CD14-positive monocyte (primary cell): Measurements from ENCODE around the gene EEPD1. TPM values are rescaled to one million over a fixed set of nuclear protein-coding genes. Genes with fewer than 3 reads are reported as not detected.

ENCODE experiments used
- DNase-seq, 3 donors: peaks; one replicate each; pipeline ENCODE4 v3.0.0-alpha.2; 2011 to 2022
- H2AFZ ChIP-seq: 2 replicates; pipeline ENCODE4 v1.6.0; 2012; ENCODE audit warnings: mild to moderate bottlenecking, low read depth, low read length, inconsistent platforms; ENCODE audit not compliant: insufficient read depth, poor library complexity, severe bottlenecking
- H3K27ac ChIP-seq, 2 donors: 1 replicate in 1 of 2; 2 replicates in 1 of 2; pipeline ENCODE4 v1.5.1; 2012 to 2013; ENCODE audit warnings: low read length in 2 of 2, control low read depth in 1 of 2, inconsistent platforms in 1 of 2, low read depth in 1 of 2, mild to moderate bottlenecking in 1 of 2
- H3K27me3 ChIP-seq, 2 donors: one replicate each; pipeline versions ENCODE4 v1.6.0 to v1.6.1; 2011 to 2013; ENCODE audit warnings: low read length in 2 of 2; ENCODE audit not compliant: control insufficient read depth in 2 of 2, insufficient read depth in 2 of 2
- H3K36me3 ChIP-seq, 2 donors: replicated peaks in 1 of 2; 1 replicate in 1 of 2; 2 replicates in 1 of 2; pipeline versions ENCODE4 v1.5.1 to v1.6.1; 2012 to 2013; ENCODE audit warnings: low read length in 2 of 2, control low read depth in 1 of 2, inconsistent platforms in 1 of 2, mild to moderate bottlenecking in 1 of 2; ENCODE audit not compliant: insufficient read depth in 2 of 2, control insufficient read depth in 1 of 2
- H3K4me1 ChIP-seq, 2 donors: 1 replicate in 1 of 2; 2 replicates in 1 of 2; pipeline versions ENCODE4 v1.5.1 to v1.6.1; 2012 to 2013; ENCODE audit warnings: low read length in 2 of 2, control low read depth in 1 of 2, inconsistent platforms in 1 of 2, mild to moderate bottlenecking in 1 of 2, moderate library complexity in 1 of 2; ENCODE audit not compliant: insufficient read depth in 2 of 2, control insufficient read depth in 1 of 2
- H3K4me2 ChIP-seq: replicated peaks from 2 replicates; pipeline ENCODE3; 2012; ENCODE audit warnings: low read length, moderate library complexity, mild to moderate bottlenecking; ENCODE audit not compliant: poor library complexity, severe bottlenecking; ENCODE audit errors: extremely low read depth
- H3K4me3 ChIP-seq, 3 experiments: fragments of 200-600 bp in 1 of 3; sonication (generic) in 1 of 3; replicated peaks in 1 of 3; 1 replicate in 2 of 3; 2 replicates in 1 of 3; pipeline ENCODE4 v1.5.1; 2011 to 2013; ENCODE audit warnings: low read length in 3 of 3, mild to moderate bottlenecking in 3 of 3, control low read depth in 2 of 3, low read depth in 2 of 3, inconsistent platforms in 1 of 3, moderate library complexity in 1 of 3
- H3K79me2 ChIP-seq: 2 replicates; pipeline ENCODE4 v1.6.0; 2012; ENCODE audit warnings: mild to moderate bottlenecking, control low read depth, inconsistent platforms, low read length, moderate library complexity; ENCODE audit not compliant: insufficient read depth
- H3K9ac ChIP-seq: 2 replicates; pipeline ENCODE4 v1.6.0; 2017; ENCODE audit warnings: low read length, mild to moderate bottlenecking; ENCODE audit not compliant: insufficient read depth, poor library complexity, severe bottlenecking
- H3K9me3 ChIP-seq, 2 donors: replicated peaks in 1 of 2; 1 replicate in 1 of 2; 2 replicates in 1 of 2; pipeline versions ENCODE4 v1.5.1 to v1.6.1; 2012 to 2013; ENCODE audit warnings: low read length in 2 of 2, control low read depth in 1 of 2; ENCODE audit not compliant: control insufficient read depth in 1 of 2, insufficient read depth in 1 of 2
- H4K20me1 ChIP-seq: 2 replicates; pipeline ENCODE4 v1.6.0; 2012; ENCODE audit warnings: mild to moderate bottlenecking, low read length, control low read depth, moderate library complexity; ENCODE audit not compliant: insufficient read depth
- H3K27ac Mint-ChIP-seq, 7 donors: one replicate each; pipeline ENCODE4 v1.8.0; 2020; ENCODE audit warnings: mild to moderate bottlenecking in 7 of 7, mixed read lengths in 7 of 7, moderate library complexity in 6 of 7, inconsistent platforms in 2 of 7
- H3K27me3 Mint-ChIP-seq, 3 donors: one replicate each; pipeline ENCODE4 v1.8.0; 2021 to 2022; ENCODE audit warnings: low read depth in 3 of 3, mild to moderate bottlenecking in 3 of 3, mixed read lengths in 3 of 3, moderate library complexity in 3 of 3, inconsistent platforms in 1 of 3
- H3K36me3 Mint-ChIP-seq, 2 donors: one replicate each; pipeline ENCODE4 v1.8.0; 2020; ENCODE audit warnings: mixed read lengths in 2 of 2, inconsistent platforms in 1 of 2, mild to moderate bottlenecking in 1 of 2
- H3K4me1 Mint-ChIP-seq: one replicate; pipeline ENCODE4 v1.8.0; 2020; ENCODE audit warnings: mild to moderate bottlenecking, mixed read lengths
- H3K4me3 Mint-ChIP-seq, 2 donors: one replicate each; pipeline ENCODE4 v1.8.0; 2020; ENCODE audit warnings: mild to moderate bottlenecking in 2 of 2, mixed read lengths in 2 of 2, moderate library complexity in 1 of 2
- H3K9me3 Mint-ChIP-seq, 7 donors: one replicate each; pipeline ENCODE4 v1.8.0; 2020 to 2022; ENCODE audit warnings: mixed read lengths in 7 of 7, mild to moderate bottlenecking in 6 of 7, moderate library complexity in 6 of 7, inconsistent platforms in 2 of 7
- CTCF ChIP-seq: fragments of 200-600 bp; IDR thresholded peaks from one replicate; pipeline ENCODE4 v1.8.0; 2022; ENCODE audit warnings: antibody characterized with exemption, mild to moderate bottlenecking
- WGBS: methylation state at CpG from one replicate; pipeline ENCODE4 v1.1.5; 2013; ENCODE audit warnings: missing lambda C conversion rate; ENCODE audit not compliant: insufficient coverage; 5-methylcytosine and 5-hydroxymethylcytosine counted together
- intact Hi-C, 2 donors: fragments of 100-400 bp; cut with micrococcal nuclease; formaldehyde crosslinking; loops; one replicate each; pipeline versions ENCODE4 v1.15.0 to v1.15.1; 2023
- polyA plus RNA-seq, 3 donors: library from polyadenylated mRNA; depleted of rRNA in 1 of 3; unstranded in 2 of 3; stranded (reverse) in 1 of 3; fragments of 300-500 nt in 2 of 3; fragments of >200 nt in 1 of 3; fragmentation: Illumina TruSeq in 2 of 3; gene quantifications; 1 replicate in 2 of 3; 2 replicates in 1 of 3; pipeline ENCODE4 v1.2.3, GENCODE V29; 2012 to 2021

The EEPD1 gene
- polyA plus RNA-seq, 3 donors, result 8.6 to 14.4 (median 12.6) TPM

DNA sequence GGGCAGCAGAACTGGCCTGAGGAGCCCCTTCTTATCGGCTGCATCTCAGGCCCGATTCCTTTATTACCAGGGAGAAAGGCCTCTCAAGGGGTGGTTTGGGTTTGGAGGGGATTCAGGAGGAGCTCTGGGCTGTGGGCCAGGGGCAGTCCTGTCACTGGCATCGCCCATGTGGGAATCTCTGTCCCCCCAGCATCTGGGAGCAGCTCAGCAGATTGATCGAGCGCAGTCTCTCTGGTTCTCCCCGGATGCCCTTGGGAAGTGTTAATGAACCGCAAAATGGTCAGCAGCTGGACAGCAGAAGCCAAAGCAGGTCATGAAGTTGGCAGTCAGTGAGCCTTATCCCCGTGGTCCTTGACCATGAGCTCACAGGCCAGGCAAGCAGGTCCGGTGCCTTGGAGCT is 132.2 kb downstream of the EEPD1 start:
- no peaks in the 10 kb centered on the region for H3K9me3 ChIP-seq
- DNase-seq, result no peak
- H2AFZ ChIP-seq, result no peak overlapping the region
- 94% methylated on average over 8 of the region's 9 CpGs for WGBS
- peaks cover 3 to 6% of the 10 kb centered on the region in 2 donors for H3K36me3 ChIP-seq
- intact Hi-C loops, result loop anchor here in 1 of 2 donors (5.0 kb wide), 1 partner anchor 93 kb away; no protein-coding TSS in a partner anchor
- H3K4me3 Mint-ChIP-seq, result peak overlapping the region in 1 of 2 donors; percentile 51
- no peak for TF ChIP-seq CTCF
- H3K27me3 Mint-ChIP-seq, result peaks cover 0 to 2% (median 1%) of the 10 kb centered on the region in 3 donors
- no peaks in the 10 kb centered on the region for H4K20me1 ChIP-seq
- H3K4me2 ChIP-seq, result no peak overlapping the region
- H3K36me3 Mint-ChIP-seq, result peaks cover 37 to 46% of the 10 kb centered on the region in 2 donors
- H3K9me3 Mint-ChIP-seq, result no peaks in the 10 kb centered on the region
- no peaks in the 10 kb centered on the region for H3K27me3 ChIP-seq
- H3K4me1 ChIP-seq, result peaks cover 76 to 82% of the 10 kb centered on the region in 2 donors
- peaks cover 85% of the 10 kb centered on the region for H3K4me1 Mint-ChIP-seq
- H3K79me2 ChIP-seq, result no peaks in the 10 kb centered on the region
- no peak overlapping the region for H3K4me3 ChIP-seq
- H3K27ac Mint-ChIP-seq, result peak overlapping the region; percentile 96 to 99 (median 98)
- peak overlapping the region; percentile 90 to 93 for H3K27ac ChIP-seq
- no peak overlapping the region for H3K9ac ChIP-seq

DNA sequence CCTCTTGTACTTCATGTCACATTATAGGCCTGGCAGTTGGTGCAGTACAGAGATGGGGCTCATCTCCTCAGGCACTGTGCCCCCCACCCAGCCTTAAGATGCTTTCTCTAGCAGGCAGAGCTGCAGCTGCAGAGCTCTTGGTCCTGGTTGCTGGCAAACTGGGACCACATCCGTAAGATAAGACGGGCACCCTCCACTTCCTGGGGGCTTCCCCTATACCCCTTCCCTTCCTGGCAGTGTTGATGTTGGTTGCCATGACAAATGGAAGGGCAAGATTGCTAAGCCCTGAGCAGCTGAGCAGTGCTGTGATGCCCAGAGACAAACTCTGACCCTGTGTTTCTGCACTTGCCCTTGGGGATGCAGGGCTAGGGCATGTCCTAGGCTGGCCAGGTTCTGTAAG is 133.2 kb downstream of the EEPD1 start:
- Mint-ChIP-seq H3K4me3 (no peak overlapping the region), H3K9me3 (no peaks in the 10 kb centered on the region), H3K36me3 (peaks cover 47 to 51% of the 10 kb centered on the region in 2 donors), H3K4me1 (peaks cover 83% of the 10 kb centered on the region), H3K27me3 (peaks cover 0 to 4% (median 0%) of the 10 kb centered on the region in 3 donors), H3K27ac (peak overlapping the region in 5 of 7 donors; percentile 78 to 99 (median 88))
- Histone ChIP-seq H3K4me1 (peaks cover 66 to 72% of the 10 kb centered on the region in 2 donors), H3K27me3 (no peaks in the 10 kb centered on the region), H3K36me3 (peaks cover 10% of the 10 kb centered on the region in 2 donors), H3K9ac (no peak overlapping the region), H3K4me2 (no peak overlapping the region), H4K20me1 (no peaks in the 10 kb centered on the region), H3K9me3 (no peaks in the 10 kb centered on the region), H3K27ac (no peak overlapping the region), H2AFZ (no peak overlapping the region), H3K4me3 (no peak overlapping the region), H3K79me2 (no peaks in the 10 kb centered on the region)
- TF ChIP-seq CTCF, result no peak
- DNase-seq, result peak in 2 of 3 donors; percentile 50 to 56
- intact Hi-C loops, result loop anchor here (2.0 to 5.0 kb wide), 2 partner anchors 21 to 94 kb away; no protein-coding TSS in a partner anchor
- WGBS, result no CpG with 5 or more reads among the region's 2 CpGs
